ENCODE data around the gene SMIM13.

SMIM13 gene

DNA sequence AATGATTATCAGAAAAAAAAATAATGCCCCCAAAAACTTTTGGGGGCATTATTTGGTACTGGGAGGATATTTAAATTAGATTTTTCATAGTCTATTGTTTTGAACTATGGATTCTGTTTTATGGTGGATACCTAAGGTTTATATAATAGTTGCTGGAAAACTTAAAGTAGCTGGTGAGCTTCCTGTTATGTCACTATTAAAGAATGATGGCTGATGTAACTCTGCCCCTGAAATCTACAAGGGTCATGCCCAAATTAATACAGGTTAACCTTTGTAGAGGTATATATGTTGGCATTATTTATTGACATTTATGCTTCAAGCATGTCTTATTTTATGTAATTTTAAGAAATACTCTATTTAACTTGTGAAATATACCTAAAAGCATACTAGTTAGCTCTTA, 43.2 kb downstream of the SMIM13 start:
- intact Hi-C loops (cut with DNase I; ENCODE audit: low total_unique reads): no loop called here
- no peaks in the 10 kb centered on the region for H3K27me3 ChIP-seq
- peaks cover 0 to 6% (median 0%) of the 10 kb centered on the region in 4 donors for H3K4me1 ChIP-seq
- peaks cover 13 to 19% (median 14%) of the 10 kb centered on the region in 3 donors for H3K36me3 ChIP-seq
- H3K9me3 ChIP-seq: no peaks in the 10 kb centered on the region
- no peak for TF ChIP-seq CTCF (IDR thresholded peaks at IDR 0.05)
- no peak overlapping the region for H3K4me3 ChIP-seq
- H3K27ac ChIP-seq: no peak overlapping the region
- no peak for DNase-seq

GRCh38 chr6:11139051-11139960, 45.7 kb downstream of the SMIM13 start:
- peaks cover 0 to under 1% (median 0%) of the 10 kb centered on the region in 4 donors for H3K4me1 ChIP-seq
- intact Hi-C loops (cut with DNase I; ENCODE audit: low total_unique reads): no loop called here

GRCh38 chr6:11140056-11140455, 46.4 kb downstream of the SMIM13 start:
- no peak overlapping the region for H3K27ac ChIP-seq
- H3K9me3 ChIP-seq: no peaks in the 10 kb centered on the region
- H3K36me3 ChIP-seq: peaks cover 6 to 12% (median 8%) of the 10 kb centered on the region in 3 donors
- intact Hi-C loops (cut with DNase I; ENCODE audit: low total_unique reads): no loop called here
- no peak for TF ChIP-seq CTCF (IDR thresholded peaks at IDR 0.05)
- H3K4me1 ChIP-seq: peaks cover 0 to 3% (median 0%) of the 10 kb centered on the region in 4 donors
- no peak for DNase-seq
- H3K4me3 ChIP-seq: no peak overlapping the region
- no peaks in the 10 kb centered on the region for H3K27me3 ChIP-seq

More at GRCh38 chr6:11139051-11139960, 45.7 kb downstream of the SMIM13 start:
- Histone ChIP-seq H3K27me3 (no peaks in the 10 kb centered on the region), H3K36me3 (peaks cover 13 to 19% (median 14%) of the 10 kb centered on the region in 3 donors), H3K4me3 (no peak overlapping the region), H3K27ac (no peak overlapping the region), H3K9me3 (no peaks in the 10 kb centered on the region)
- no peak for DNase-seq
- no peak for TF ChIP-seq CTCF (IDR thresholded peaks at IDR 0.05)

GRCh38 chr6:11141295-11141694, 47.7 kb downstream of the SMIM13 start:
- intact Hi-C loops (cut with DNase I; ENCODE audit: low total_unique reads): no loop called here

DNA sequence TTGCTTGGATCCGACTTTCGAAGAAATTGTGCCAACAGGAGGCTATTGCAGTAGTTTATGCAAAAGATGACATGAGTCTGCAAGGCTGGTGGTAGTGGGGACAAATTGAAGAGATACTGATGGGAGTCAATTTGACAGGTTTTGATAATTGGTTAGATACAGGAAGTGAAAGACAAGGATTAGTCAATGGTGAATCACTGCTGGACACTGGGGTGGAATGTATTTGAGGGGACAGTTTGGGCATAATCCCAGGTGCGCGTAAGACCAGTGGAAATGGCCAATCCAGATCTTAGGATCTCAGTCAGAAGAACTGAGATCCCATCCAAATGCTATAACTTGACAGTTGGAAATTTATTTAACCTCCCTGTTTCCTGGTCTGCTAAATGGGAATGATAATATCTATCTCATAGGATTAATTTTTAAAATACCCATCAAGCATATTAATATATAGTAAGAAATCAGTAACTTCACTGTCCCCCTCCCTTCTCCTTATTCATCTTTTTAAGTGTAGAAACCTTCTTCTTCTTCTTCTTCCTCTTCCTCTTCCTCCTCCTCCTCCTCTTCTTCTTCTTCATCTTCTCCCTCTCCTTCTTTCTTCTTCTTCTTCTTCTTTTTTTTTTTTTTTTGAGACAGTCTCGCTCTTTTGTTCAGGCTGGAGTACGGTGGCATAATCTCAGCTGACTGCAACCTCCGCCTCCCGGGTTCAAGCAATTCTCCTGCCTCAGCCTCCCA, 48.8 kb downstream of the SMIM13 start:
- H3K4me3 ChIP-seq: no peak overlapping the region
- no peak overlapping the region for H3K27ac ChIP-seq
- no peak for TF ChIP-seq CTCF (IDR thresholded peaks at IDR 0.05)
- no peak for DNase-seq
- H3K9me3 ChIP-seq: no peaks in the 10 kb centered on the region
- intact Hi-C loops (cut with DNase I; ENCODE audit: low total_unique reads): no loop called here
- peaks cover 0 to 3% (median 0%) of the 10 kb centered on the region in 4 donors for H3K4me1 ChIP-seq
- H3K27me3 ChIP-seq: no peaks in the 10 kb centered on the region
- H3K36me3 ChIP-seq: no peaks in the 10 kb centered on the region

More at GRCh38 chr6:11141295-11141694, 47.7 kb downstream of the SMIM13 start:
- Histone ChIP-seq H3K36me3 (no peaks in the 10 kb centered on the region), H3K27me3 (no peaks in the 10 kb centered on the region), H3K27ac (no peak overlapping the region), H3K4me1 (peaks cover 0 to 3% (median 0%) of the 10 kb centered on the region in 4 donors), H3K4me3 (no peak overlapping the region), H3K9me3 (no peaks in the 10 kb centered on the region)
- DNase-seq: no peak
- TF ChIP-seq CTCF (IDR thresholded peaks at IDR 0.05): no peak

Data from tibial artery (tissue), 4 donors.